GM21723 (cell line): Measurements from ENCODE around the gene EPHA6.
"Not testable (repeated sequence)": the region's sequence is repeated elsewhere in the genome, so short reads cannot be mapped to it uniquely, and the experiment has no call there.

Source experiments
- ATAC-seq: cut with Tn5 transposase; IDR thresholded peaks from one replicate; pipeline ENCODE4 v1.9.1; 2021; ENCODE audit warnings: mild to moderate bottlenecking, moderate library complexity; ENCODE audit not compliant: unreplicated experiment

Gene EPHA6

DNA sequence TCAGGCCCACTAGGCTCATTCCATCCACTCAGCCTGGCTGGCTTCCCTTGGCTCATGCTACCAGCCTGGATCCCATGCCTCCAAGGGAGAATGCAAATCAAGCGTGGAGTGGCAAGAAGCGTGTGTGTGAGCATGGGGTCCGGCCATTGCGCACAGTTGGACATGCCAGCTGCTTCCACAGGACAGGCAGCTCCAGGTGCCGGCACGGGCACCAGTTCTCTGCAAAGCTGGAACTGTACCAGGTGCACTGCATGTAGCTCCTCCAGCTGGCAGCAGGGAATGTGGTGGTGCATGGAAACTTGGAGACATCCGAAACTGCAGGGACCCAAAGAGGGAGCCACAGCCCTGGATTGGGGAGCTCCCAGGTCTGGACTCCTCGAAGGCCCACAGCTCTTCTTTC, 449.8 kb downstream of the EPHA6 start:
- no peak for ATAC-seq

DNA sequence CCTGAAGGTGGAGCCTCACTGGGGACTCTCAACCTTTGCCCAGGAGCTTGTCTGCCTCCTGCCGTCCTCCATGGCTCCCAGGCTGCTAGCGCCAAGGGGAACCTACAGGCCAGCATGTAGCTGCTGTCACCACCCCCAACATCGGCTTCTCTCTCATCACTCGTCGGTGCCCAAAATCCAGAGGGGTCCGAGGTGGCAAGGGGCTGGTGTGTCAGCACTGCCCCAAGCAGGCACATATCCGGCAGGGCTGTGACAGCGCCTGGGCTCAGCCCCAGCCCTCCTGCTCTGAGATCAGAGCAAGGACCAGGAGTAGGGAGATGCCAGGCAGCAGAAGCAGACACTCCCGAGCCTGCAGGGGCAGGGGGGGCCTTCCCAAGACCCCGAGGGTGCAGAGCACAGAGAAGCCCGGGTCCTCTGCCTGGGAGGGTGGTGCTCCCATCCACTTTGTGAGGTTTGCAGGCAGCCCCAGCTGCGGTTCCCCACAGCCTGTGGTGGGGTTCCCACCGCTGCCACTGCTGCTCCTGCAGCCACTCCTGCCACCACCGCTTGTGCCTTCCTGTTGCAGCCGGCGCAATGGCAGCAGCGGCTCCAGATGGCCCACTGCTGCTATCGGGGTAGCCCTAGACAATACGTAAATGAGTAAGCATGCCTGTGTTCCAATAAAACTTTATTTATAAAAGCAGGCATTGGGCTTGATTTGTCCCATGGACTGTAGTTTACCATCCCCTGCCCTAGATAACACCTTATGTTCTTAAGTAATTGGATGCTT, 451.0 kb downstream of the EPHA6 start:
- no peak for ATAC-seq

DNA sequence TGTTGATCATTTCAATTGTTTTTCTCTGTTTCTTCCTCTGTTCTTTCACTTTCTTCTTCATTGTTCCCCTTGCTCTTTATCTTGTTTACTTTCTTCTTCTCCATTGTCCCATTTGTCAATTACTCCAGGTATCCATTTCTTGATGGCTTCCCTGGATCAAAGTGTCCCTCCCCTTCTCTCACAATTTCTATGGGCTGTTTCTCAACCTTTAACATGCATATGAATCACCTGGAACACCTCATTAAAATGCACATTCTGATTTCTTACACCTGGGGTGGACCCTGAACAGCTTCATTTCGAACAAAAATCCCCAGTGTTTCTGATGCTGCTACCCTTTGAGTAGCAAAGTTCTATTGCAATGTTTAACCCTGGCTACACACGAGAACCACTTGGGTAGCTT, 454.8 kb downstream of the EPHA6 start:
- no peak for ATAC-seq

DNA sequence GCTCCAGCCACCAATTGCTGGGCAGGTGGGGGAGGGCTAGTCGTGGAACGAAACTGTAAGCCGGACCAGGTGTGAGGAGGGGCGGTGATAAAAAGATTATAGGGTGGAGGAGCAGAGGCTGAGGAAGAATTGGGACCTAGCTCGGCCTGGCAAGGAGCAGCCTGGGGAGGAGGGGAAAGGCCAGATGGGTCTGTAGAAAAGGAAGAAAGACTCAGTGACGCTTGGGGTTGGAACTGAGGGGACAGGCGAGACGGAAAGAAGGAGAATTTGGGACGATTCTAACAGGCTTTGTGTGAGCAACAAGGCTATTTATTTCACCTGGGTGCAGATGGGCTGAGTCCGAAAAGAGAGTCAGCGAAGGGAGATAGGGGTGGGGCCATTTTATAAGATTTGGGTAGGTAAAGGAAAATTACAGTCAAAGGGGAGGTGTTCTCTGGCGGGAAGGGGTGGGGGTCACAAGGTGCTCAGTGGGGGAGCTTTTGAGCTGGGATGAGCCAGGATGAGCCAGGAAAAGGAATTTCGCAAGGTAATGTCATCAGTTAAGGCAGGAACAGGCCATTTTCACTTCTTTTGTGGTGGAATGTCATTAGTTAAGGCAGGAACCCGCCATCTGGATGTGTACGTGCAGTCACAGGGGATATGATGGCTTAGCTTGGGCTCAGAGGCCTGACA, 462.6 kb downstream of the EPHA6 start:
- ATAC-seq: not testable (repeated sequence)

DNA sequence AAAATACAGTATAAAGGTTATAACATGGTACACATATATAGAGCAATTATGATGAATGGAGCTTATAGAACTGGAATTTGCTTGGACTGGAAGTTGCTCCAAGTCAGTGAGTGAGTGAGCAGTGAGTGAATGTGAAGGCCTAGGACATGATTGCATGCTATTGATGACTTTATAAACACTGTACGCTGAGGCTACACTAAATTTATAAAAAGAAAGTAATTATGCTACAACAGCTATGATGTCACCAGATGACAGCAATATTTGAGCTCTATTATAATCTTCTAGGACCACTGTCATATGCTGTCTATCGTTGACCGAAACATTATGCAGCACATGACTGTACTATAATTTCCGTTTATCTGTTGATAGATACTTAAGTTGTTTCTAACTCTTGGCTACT, 463.3 kb downstream of the EPHA6 start:
- ATAC-seq: no peak

DNA sequence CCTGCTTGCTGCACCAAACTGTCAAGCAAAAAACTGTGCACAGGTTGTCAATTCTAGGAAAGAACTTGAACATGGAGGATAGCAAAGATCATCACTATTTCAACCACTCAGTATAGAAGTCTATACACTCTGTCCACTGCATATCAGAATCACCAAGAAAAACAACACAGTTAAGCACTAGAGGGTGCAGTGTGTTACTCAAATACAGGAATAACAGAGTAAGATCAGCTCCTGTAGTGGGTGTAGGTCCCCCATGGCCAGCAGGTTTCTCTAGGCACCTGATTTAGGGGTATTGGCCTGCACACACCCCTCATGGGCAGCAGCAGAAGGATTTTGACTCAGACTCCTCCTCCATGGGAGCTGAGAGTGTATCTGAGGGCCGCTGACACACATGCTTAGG, 464.1 kb downstream of the EPHA6 start:
- ATAC-seq: no peak

DNA sequence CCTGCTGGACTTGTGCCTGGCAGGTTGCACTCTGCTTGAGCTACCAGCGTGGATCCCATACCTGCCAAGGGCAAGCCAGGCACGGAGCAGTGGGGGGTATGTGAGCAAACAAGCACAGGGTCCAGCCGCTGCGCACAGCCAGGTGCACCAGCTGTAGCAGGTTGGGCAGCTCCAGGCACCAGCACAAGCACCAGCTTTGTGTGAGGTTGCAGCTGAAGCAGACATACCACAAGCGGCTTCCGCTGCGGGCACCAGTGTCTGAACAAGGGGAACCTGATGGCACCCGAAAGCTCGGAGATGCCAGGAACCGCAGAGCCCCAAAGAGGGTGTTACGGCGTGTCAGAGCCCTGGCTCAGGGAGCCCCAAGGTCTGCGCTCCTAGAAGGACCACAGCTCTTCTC, 477.5 kb downstream of the EPHA6 start:
- ATAC-seq: no peak

DNA sequence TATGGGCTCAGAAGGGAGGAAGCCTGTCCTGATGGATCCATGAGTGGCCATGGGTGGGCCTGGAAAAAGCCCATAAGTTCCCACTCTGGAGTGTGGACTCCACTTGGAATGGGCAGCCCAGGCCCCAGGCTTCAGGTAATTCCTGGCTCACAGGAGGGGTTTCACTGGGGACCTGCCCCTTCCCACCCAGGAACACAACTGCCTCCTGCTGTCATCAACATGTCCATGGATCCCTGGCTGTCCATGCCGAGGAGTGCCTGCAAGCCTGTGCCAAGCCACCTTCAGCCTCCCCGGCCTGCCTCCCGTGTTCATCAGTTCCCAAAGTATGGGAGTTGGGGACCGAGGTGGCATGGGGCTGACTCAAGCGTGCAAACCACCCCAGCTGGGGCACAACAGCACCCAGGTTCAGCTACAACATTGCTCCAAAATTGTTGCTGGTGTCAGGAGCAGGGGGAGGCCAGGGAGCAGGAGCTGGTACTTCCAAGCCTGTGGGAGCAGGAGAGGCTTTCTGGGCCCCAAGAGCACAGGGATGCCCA, 479.3 kb downstream of the EPHA6 start:
- no peak for ATAC-seq

DNA sequence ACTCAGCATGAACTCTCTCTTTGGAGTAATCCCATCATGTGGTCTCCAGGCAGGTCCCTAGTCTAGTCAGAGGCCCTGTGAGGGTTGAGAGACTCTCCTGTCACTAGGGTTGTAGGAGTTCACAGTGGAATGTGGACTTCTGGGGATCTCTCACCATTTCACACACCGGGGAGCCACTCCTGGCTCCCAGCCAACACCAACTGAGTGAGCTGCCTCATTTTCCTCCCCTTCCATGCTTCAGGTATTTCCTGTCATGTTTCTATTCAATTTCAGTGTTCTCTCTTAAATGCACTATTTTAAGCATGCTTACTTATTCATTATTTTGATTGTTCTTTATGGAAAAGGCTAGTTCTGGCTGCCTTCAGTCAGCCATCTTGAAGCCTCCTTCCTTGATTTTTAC, 482.6 kb downstream of the EPHA6 start:
- ATAC-seq: no peak

DNA sequence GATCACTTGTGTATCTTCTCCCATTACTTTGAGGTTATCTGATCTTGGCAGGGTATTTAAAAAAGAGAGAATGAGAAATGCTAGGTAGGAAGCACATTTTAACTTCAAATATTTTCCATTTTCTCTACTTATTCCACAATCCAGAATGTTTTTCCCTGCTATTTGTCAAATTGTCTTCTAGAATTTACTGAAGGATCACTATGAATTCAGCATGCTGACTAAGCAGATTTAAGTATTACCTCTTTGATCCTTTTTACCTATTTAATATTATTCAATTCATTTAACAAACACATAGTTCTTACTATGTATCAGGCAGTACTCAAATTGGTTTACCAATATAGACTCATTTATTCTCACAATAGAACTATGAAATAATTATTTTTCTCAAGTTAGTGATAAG, 486.7 kb downstream of the EPHA6 start:
- ATAC-seq: no peak

DNA sequence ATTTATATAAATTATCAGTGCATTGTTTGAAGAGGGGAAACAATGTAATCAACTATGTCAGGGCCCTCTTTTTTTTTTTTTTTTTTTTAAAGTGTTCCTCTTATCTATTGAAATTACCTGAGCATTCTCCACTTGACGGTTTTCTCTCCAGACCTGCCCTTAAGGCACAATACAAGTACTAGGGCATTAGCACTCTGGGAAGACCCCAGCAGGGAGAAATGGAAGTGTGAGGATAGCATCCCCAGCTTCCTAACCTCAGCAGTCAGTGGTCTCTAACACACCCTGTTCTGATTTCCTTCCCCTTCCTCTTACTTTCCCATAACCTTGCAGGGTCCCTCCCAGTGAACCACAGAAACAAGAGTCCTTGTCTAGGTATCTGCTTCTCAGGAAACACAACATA, 491.8 kb downstream of the EPHA6 start:
- no peak for ATAC-seq

DNA sequence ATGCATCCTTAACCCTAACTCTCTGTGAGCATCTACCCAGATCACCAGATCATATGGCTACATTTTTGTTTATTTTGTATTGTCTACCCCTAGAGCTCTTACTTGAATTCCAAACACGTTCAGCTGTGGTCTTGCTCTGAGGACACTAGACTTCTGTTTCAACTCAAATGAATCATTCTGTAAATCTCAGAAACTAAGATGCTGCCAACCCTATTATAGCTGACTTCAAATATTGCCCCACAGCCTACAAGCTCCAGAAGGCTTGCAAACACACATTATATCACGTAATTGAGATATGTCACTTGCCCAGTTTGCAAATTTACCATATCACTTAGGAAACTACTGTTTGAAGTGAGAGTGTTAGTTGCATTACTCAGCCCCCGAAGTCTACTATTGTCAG, 524.0 kb downstream of the EPHA6 start:
- ATAC-seq: no peak

DNA sequence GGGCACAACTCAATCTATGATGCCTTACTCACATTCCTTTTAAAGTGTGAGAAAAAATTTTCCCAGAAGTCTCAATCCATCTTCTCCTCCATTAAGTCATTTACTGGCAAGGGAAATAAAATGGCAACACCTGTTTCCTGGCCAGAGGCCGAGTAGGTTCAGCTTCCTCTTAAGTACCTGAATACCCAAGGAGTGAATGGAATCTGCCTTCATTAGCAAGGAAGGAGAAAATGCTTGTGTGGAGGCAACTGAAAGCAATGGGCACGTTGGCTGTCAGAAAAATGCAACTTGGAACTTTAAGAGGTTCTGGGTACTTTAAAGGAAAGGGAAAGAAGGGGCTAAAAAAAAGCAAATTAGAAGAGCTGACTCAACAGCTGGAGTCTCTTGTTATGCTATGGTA, 526.5 kb downstream of the EPHA6 start:
- no peak for ATAC-seq

DNA sequence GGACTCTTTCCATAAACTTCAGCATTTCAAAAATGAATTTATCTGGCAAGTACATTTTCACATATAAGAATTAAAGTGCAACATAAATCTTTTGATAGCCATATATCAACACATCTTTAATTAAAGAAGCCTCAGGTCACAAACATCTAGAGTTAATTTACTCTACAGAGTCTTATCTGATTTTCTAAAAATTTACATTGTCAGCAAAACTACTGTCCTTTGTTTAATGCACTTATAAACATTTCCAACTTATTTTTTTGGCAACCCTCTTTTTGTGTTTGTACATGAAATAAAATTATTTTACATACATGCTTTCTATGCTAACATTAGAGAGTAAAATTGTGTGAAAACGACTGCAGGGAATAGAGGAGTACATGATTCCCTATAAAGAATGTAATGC, 533.4 kb downstream of the EPHA6 start:
- ATAC-seq: no peak

DNA sequence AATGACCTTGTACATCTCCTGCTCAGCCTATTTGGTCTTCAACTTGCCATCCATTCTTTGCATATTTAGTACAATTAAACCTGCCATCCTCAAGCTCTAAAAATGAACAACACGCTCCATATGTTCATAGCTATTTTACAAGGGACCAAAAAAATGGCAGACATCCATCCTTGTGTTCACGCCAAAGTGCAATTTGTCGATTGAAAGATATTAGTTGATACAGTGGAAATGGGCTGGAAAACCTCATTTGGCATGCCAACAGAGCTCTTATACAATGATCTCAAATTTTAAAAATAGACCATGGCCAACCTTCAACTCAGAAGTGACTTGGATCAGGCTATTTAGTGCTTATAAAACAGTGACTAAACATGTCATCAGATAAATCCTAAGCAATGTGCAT, 536.6 kb downstream of the EPHA6 start:
- ATAC-seq: no peak

DNA sequence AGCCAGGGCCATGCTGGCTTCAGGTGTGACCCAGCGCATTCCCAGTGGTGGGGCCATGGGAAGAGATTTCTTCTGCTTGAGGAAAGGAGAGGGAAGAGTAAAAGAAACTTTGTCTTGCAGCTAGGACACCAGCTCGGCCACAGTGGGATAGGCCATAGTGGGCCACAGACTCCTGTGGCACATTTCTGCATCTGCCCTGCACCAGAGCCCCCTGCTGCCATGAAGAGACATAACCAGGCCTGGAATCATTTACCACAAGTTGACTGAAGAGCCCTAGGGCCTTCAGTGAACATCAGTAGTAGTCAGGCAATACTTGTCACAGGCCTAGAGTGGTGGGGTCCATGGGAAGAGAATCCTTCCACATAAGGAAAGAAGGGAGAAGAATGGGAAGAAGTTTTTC, 538.8 kb downstream of the EPHA6 start:
- ATAC-seq: no peak

DNA sequence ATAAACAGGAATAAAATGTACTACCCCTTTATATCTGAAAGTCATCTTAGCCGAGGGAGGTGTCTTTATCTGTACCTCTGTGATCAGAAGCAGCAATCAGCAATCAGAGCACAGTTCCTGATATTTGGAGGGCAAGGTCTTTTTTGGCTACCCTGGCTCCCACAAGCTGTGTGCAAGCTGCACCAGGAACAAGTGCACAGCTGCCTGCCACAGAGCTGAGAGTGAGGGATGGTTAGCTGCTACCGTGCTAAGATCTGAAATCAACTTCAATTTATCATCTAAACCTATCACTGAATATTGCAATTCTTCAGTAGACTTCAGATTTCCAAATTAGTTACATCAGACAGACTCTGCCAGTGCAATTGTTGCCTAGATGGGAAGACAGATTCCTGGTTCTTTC, 545.6 kb downstream of the EPHA6 start:
- ATAC-seq: no peak

DNA sequence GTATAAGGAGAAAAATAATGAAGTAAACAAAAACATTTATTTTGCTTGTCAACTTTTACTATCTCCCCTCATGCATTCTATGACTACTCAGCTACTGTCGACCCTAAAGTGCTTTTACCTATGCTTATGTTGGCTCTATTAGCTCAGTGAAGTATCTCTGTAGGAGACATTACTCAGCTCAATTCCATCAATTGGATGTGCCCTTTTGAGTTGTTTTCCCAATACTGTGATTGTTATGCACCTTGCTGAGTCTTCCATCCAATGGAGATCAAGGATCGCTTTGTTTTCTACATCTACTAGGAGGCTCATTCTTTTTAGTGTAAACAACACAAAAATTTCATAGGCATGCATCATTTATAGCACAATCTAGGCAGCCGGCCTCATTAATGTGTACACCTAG, 546.4 kb downstream of the EPHA6 start:
- ATAC-seq: no peak

DNA sequence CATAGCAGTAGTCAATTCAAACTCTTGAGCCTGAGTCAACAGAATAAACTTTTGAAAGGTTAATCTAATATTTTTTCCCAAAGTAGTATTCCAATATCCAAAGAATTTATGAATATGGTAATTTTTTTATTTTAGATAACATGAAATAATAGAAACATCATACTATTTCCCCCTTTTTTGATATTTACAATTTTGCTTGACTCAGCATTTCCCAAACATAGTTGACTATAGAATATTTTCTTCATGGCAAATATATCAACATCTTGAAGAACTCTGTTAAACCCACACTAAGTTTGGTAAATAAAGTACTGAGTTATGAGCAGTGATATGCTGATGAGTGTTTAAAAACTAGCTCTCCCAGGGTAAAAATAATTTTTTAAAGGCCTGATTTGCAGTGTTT, 570.2 kb downstream of the EPHA6 start:
- no peak for ATAC-seq

DNA sequence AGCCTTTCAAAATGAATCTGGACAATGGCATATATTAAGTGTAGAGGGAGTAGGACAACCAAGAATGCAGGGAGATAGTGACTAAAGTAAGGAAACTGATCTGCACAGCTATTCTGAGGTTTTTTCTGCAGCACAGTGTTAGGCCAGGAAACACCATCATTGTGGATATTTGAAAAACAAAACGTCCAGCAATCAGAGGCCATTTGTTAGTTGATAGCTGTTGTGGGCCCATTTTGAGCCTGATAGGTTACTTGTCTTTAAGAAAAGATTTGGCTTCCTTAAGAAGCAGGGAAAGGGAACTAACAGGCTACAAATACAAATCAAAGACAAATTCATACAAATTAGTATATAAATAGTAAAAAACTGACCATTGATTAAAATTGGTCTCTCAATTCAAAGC, 574.4 kb downstream of the EPHA6 start:
- no peak for ATAC-seq

DNA sequence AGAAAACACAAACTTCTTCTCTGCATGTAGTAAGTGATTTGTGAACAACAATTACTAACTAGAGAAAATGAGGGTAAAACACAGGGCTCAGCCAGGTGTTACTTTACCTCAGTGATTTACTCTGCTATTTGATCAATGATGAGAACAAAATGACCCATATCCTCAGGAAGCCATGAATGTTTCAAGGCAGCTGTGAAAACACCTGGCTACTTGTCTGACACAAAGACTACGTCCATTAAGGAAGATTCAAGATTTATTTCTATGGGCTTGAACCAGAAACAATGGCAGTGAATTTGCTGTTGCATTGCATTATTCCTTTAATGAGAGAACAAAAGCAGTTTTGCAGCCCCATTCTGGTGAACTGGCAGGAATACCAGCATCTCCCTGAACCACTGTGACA, 575.5 kb downstream of the EPHA6 start:
- no peak for ATAC-seq

DNA sequence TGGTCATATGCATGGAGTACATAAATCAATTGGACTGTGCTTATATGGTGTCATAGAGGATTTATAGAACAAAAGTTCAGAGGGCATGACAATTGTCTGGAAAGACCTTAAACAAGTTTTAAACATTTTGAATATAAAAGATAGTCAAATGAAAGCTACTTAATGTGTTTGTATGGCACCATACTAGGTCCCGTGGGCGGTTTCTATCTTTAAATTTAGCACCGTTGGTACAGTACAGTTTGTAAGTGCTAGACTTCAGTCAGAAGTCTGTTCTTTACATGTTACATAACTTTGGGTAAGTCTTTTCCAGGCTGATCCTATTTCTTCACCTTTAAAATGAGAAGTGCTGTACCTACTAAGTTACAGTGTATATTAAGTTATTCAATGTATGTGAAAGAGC, 576.8 kb downstream of the EPHA6 start:
- ATAC-seq: no peak

DNA sequence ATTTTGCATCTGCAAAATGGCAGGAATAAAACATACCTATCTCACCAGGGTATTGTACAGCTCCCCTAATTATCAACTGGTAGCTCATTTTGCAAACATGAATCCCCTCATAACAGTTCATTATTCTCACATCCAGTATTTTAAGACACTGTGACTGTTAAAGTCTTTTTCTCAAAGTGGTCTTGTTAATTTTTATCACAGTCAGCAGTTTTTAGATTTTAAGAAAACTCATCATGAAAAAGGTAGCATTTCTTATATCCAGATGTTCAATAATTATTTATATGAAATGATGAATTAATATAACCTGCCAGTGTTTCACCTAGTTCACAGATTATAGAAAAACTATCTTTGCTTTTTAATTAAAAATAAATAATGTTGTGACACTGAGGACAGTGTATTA, 595.2 kb downstream of the EPHA6 start:
- no peak for ATAC-seq
